GM12878 (cell line): ENCODE data around the gene FGF12. TPM values are rescaled to one million over a fixed set of nuclear protein-coding genes. Genes with fewer than 3 reads are reported as not detected.

ENCODE experiments used
- BCLAF1 ChIP-seq: fragments of 450-650 bp; IDR thresholded peaks from 2 replicates; pipeline ENCODE4 v1.6.1; 2017; ENCODE audit warnings: antibody characterized with exemption, mild to moderate bottlenecking, moderate library complexity
- NR2C1 ChIP-seq: fragments of 450-650 bp; IDR thresholded peaks from 2 replicates; pipeline ENCODE4 v1.6.1; 2017; ENCODE audit warnings: antibody characterized with exemption, mild to moderate bottlenecking, moderate library complexity
- NR2F1 ChIP-seq: fragments of 450-650 bp; conservative IDR thresholded peaks from 2 replicates; pipeline ENCODE4 v1.6.1; 2017; ENCODE audit warnings: mild to moderate bottlenecking
- REST ChIP-seq: IDR thresholded peaks from 2 replicates; pipeline ENCODE4 v1.6.1; 2012; ENCODE audit warnings: mild to moderate bottlenecking, low read depth, low read length
- SREBF2 ChIP-seq: IDR thresholded peaks from 2 replicates; pipeline ENCODE4 v1.6.1; 2012; ENCODE audit warnings: mild to moderate bottlenecking, low read length
- polyA plus RNA-seq, 11 experiments: library from polyadenylated mRNA; depleted of rRNA in 4 of 11; unstranded in 6 of 11; stranded (reverse) in 5 of 11; fragments of >200 nt; fragmentation: Nextera tagmentation in 4 of 11; fragmentation: Illumina TruSeq in 1 of 11; extraction: Ambion mirVana in 4 of 11; extraction: Trizol in 1 of 11; gene quantifications; 1 replicate in 1 of 11; 2 replicates in 10 of 11; pipeline versions ENCODE4 v1.2.1 to v1.2.3, GENCODE V29; 2011 to 2016; ENCODE audit warnings: inconsistent platforms in 2 of 11, missing spikeins in 2 of 11, low read depth in 1 of 11
- total RNA-seq, 4 experiments: library from RNA; depleted of rRNA in 3 of 4; stranded (reverse); fragments of >200 nt in 3 of 4; fragmentation: Illumina TruSeq in 1 of 4; extraction: Trizol in 1 of 4; gene quantifications; 2 replicates each; pipeline versions ENCODE4 v1.2.1 to v1.2.3, GENCODE V29; 2013 to 2021
- TF ChIP-seq, protein P1 (sequence below): fragments of 450-650 bp; IDR thresholded peaks from 2 replicates; pipeline ENCODE4 v1.6.1; 2016; ENCODE audit warnings: mild to moderate bottlenecking, moderate library complexity, borderline replicate concordance

The FGF12 gene
- total and polyA plus RNA-seq, 10 of the 15 experiments (the other 5 are each of a cell fraction or from before 2014, with no cell fraction given) = 0.03 to 0.43 (median 0.13) TPM; not detected in 7

DNA sequence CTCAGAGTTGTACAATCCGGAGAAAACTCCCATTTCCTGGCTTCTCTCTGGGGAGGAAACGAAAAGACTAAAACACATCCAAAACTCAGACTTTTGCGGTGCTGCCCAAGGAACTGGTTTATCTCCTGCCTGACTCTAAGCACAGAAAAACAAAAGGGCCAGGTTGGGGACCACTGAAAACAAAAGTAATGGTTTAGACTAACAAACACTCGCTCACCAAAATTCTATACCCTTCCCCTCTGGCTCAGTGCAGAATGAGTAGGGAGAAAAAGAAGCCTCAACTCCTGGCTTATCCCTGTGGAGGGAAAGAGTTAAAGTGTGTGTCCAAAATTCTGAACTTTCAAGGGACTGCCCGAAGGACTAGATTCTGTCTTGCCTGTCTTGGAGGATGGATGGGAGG, 173.6 kb downstream of the FGF12 start (continued):
- TF ChIP-seq BCLAF1 = no peak
- TF ChIP-seq NR2F1 = no peak
- TF ChIP-seq, protein P1, sequence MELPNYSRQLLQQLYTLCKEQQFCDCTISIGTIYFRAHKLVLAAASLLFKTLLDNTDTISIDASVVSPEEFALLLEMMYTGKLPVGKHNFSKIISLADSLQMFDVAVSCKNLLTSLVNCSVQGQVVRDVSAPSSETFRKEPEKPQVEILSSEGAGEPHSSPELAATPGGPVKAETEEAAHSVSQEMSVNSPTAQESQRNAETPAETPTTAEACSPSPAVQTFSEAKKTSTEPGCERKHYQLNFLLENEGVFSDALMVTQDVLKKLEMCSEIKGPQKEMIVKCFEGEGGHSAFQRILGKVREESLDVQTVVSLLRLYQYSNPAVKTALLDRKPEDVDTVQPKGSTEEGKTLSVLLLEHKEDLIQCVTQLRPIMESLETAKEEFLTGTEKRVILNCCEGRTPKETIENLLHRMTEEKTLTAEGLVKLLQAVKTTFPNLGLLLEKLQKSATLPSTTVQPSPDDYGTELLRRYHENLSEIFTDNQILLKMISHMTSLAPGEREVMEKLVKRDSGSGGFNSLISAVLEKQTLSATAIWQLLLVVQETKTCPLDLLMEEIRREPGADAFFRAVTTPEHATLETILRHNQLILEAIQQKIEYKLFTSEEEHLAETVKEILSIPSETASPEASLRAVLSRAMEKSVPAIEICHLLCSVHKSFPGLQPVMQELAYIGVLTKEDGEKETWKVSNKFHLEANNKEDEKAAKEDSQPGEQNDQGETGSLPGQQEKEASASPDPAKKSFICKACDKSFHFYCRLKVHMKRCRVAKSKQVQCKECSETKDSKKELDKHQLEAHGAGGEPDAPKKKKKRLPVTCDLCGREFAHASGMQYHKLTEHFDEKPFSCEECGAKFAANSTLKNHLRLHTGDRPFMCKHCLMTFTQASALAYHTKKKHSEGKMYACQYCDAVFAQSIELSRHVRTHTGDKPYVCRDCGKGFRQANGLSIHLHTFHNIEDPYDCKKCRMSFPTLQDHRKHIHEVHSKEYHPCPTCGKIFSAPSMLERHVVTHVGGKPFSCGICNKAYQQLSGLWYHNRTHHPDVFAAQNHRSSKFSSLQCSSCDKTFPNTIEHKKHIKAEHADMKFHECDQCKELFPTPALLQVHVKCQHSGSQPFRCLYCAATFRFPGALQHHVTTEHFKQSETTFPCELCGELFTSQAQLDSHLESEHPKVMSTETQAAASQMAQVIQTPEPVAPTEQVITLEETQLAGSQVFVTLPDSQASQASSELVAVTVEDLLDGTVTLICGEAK = no peak
- no peak for TF ChIP-seq SREBF2
- TF ChIP-seq REST = no peak
- no peak for TF ChIP-seq NR2C1
